ENCODE data around the gene MTURN.

The MTURN gene

GRCh38 chr7:30169579-30169978, 34.8 kb downstream of the MTURN start:
- TF ChIP-seq MAX (IDR thresholded peaks at IDR 0.05) = no peak
- TF ChIP-seq FOXM1 (IDR thresholded peaks at IDR 0.05; ENCODE audit: borderline replicate concordance, low read depth) = no peak
- no peak for TF ChIP-seq TCF12 (IDR thresholded peaks at IDR 0.05; ENCODE audit: low read depth)
- TF ChIP-seq EP300 (IDR thresholded peaks at IDR 0.05; ENCODE audit: borderline replicate concordance) = no peak
- no peak for TF ChIP-seq YY1 (IDR thresholded peaks at IDR 0.05; ENCODE audit: low read depth)
- no peak for TF ChIP-seq USF1 (IDR thresholded peaks at IDR 0.05)
- TF ChIP-seq TEAD4 (IDR thresholded peaks at IDR 0.05) = no peak
- TF ChIP-seq, protein P1, sequence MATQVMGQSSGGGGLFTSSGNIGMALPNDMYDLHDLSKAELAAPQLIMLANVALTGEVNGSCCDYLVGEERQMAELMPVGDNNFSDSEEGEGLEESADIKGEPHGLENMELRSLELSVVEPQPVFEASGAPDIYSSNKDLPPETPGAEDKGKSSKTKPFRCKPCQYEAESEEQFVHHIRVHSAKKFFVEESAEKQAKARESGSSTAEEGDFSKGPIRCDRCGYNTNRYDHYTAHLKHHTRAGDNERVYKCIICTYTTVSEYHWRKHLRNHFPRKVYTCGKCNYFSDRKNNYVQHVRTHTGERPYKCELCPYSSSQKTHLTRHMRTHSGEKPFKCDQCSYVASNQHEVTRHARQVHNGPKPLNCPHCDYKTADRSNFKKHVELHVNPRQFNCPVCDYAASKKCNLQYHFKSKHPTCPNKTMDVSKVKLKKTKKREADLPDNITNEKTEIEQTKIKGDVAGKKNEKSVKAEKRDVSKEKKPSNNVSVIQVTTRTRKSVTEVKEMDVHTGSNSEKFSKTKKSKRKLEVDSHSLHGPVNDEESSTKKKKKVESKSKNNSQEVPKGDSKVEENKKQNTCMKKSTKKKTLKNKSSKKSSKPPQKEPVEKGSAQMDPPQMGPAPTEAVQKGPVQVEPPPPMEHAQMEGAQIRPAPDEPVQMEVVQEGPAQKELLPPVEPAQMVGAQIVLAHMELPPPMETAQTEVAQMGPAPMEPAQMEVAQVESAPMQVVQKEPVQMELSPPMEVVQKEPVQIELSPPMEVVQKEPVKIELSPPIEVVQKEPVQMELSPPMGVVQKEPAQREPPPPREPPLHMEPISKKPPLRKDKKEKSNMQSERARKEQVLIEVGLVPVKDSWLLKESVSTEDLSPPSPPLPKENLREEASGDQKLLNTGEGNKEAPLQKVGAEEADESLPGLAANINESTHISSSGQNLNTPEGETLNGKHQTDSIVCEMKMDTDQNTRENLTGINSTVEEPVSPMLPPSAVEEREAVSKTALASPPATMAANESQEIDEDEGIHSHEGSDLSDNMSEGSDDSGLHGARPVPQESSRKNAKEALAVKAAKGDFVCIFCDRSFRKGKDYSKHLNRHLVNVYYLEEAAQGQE (IDR thresholded peaks at IDR 0.05; ENCODE audit: low read depth) = no peak
- TF ChIP-seq RAD21 (IDR thresholded peaks at IDR 0.05; ENCODE audit: low read depth) = no peak
- no peak for TF ChIP-seq ZBTB7A (IDR thresholded peaks at IDR 0.05; ENCODE audit: low read depth)
- TF ChIP-seq CREB1 (IDR thresholded peaks at IDR 0.05; ENCODE audit: low read depth) = no peak
- no peak for TF ChIP-seq TAF1 (IDR thresholded peaks at IDR 0.05; ENCODE audit: low read depth)
- TF ChIP-seq NFIC (IDR thresholded peaks at IDR 0.05) = no peak

DNA sequence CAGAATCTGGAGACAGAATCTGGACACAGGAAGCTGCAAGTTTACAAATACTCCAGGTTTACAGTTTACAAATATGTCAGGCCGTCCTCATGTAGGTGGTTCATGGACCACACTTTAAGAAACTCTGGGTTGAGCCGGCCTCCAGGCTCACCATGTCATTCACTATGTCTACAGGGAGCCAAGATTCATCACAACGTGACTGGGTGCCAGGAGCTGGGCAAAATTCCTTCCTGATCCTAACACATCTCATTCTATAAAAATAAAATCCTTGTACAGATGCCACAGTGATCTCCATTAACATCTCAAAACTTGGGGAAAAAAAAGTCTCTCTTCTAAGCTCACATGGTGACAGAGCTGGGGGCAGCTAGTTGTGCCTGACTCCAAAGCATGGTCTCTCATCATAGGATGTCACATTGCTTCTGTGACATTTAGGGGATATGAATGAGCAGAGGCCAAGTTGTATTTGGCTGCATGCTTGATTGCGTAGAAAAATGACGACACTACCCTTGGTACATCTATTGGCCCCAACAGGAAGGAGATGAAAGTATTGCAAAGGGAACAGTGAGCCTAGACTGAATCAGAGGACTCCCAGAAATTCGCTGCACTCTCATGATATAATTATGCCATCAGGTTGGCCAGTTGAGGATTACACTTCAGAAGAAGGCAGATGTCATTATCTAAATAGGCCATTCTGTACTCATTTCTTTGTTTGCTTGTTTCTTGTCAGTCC, 35.9 kb downstream of the MTURN start:
- TF ChIP-seq CEBPB (IDR thresholded peaks at IDR 0.05) = no peak
- TF ChIP-seq NFIC (IDR thresholded peaks at IDR 0.05) = no peak
- TF ChIP-seq CREB1 (IDR thresholded peaks at IDR 0.05; ENCODE audit: low read depth) = no peak
- no peak for TF ChIP-seq TEAD4 (IDR thresholded peaks at IDR 0.05)
- no peak for TF ChIP-seq RAD21 (IDR thresholded peaks at IDR 0.05; ENCODE audit: low read depth)

DNA sequence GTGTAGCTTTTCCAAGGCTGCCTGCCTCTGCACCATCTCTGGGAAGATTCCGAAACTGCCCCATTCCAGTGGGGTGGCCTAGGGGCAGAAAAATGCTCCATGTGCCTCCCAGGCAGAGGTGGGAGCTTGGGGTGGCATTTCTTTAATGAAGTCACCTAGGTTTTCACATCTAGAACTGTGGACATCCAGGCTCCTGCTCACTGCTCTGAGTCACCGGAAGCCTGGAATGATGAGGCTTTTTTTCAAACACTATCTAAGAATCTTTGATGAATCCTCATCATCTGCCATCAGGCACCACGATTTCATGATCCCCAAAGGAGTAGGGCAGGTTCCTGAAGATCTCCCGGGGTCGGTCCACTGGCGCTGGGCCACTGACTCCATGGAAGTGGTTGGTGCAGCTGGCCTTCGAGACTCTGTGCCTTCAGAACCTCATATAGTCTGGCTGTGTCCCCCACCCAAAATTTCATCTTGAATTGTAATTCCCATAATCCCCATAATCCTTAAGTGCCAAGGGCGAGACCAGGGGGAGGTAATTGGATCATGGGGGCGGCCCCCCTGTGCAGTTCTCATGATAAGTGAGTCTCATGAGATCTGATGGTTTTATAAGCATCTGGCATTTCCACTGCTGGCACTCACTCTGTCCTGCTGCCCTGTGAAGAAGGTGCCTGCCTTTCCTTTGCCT, 37.1 kb downstream of the MTURN start:
- TF ChIP-seq NFIC (IDR thresholded peaks at IDR 0.05) (no peak), TAF1 (IDR thresholded peaks at IDR 0.05; ENCODE audit: low read depth) (no peak), EGR1 (IDR thresholded peaks at IDR 0.05) (no peak), FOXM1 (IDR thresholded peaks at IDR 0.05; ENCODE audit: borderline replicate concordance, low read depth) (no peak), CREB1 (IDR thresholded peaks at IDR 0.05; ENCODE audit: low read depth) (no peak), RAD21 (IDR thresholded peaks at IDR 0.05; ENCODE audit: low read depth) (no peak), TEAD4 (IDR thresholded peaks at IDR 0.05) (no peak)

- TF ChIP-seq ZBTB7A (IDR thresholded peaks at IDR 0.05; ENCODE audit: low read depth) = no peak
- TF ChIP-seq TEAD4 (IDR thresholded peaks at IDR 0.05) = no peak
- TF ChIP-seq NFIC (IDR thresholded peaks at IDR 0.05) = no peak
- no peak for TF ChIP-seq TCF12 (IDR thresholded peaks at IDR 0.05; ENCODE audit: low read depth)
- TF ChIP-seq TAF1 (IDR thresholded peaks at IDR 0.05; ENCODE audit: low read depth) = no peak
Observed at GRCh38 chr7:30172451-30172850, 37.7 kb downstream of the MTURN start.

DNA sequence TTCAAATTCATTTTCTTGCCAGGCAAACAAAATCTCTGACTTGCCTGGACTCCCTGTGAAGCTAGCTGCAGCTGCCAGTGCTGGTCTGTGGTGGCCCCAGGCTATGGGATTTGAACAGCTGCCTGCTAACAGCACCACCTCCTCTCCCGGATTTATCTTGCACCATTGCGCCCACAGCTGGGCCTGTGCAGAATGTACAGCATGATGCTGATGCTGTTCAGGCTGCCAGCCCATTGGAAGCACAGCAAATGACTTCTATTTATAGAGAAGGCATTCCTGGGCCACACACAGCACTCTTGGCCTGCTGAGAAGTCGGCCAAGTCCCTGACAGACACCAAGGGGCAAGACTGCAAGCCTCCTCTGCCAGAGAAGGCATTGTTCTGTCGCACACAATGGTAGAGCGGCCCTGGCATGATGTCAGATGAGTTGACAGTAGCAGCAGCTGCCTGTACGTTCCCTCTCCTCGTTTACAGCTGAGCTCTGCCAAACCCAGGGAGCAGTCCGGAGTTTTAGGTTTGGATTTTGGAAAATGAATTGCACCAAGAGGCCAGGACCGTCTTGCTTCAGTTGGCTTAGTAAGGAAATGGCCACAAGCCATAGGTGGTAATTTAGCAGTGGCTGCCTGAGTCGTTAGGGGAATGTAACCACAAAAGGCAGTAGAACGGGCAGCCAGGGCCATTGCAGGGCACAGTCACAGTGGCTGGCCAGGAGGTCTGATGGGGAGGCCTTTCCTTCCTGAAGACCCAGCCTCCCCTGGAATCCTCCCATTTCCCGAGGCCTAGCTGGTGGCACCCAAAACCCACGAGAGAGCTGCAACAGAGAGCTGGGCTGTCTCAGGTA, 38.5 kb downstream of the MTURN start:
- TF ChIP-seq EGR1 (IDR thresholded peaks at IDR 0.05) = no peak
- no peak for TF ChIP-seq ZBTB7A (IDR thresholded peaks at IDR 0.05; ENCODE audit: low read depth)
- no peak for TF ChIP-seq EP300 (IDR thresholded peaks at IDR 0.05; ENCODE audit: borderline replicate concordance)
- TF ChIP-seq RAD21 (IDR thresholded peaks at IDR 0.05; ENCODE audit: low read depth) = peak; percentile 53
- TF ChIP-seq FOXM1 (IDR thresholded peaks at IDR 0.05; ENCODE audit: borderline replicate concordance, low read depth) = no peak
- no peak for TF ChIP-seq CREB1 (IDR thresholded peaks at IDR 0.05; ENCODE audit: low read depth)
- no peak for TF ChIP-seq MAX (IDR thresholded peaks at IDR 0.05)
- TF ChIP-seq, protein P1 (IDR thresholded peaks at IDR 0.05; ENCODE audit: low read depth) = no peak
- no peak for TF ChIP-seq USF1 (IDR thresholded peaks at IDR 0.05)

Measured in Ishikawa (cell line).